A549 treated with AZD2906 at 1 μM for 4 hours (cell line): ENCODE measurements around the gene KIF3A. TPM values are rescaled to one million over a fixed set of nuclear protein-coding genes. Genes with fewer than 3 reads are reported as not detected.

Source experiments
- total RNA-seq: library from RNA; stranded (reverse); fragments of 200-300 nt; extraction: Qiagen RNA extraction; gene quantifications from 5 replicates; pipeline ENCODE4 v1.2.3, GENCODE V29; 2022

KIF3A gene
- 5.9 to 10.5 TPM (median 8.2 TPM) in 5 replicates for total RNA-seq

DNA sequence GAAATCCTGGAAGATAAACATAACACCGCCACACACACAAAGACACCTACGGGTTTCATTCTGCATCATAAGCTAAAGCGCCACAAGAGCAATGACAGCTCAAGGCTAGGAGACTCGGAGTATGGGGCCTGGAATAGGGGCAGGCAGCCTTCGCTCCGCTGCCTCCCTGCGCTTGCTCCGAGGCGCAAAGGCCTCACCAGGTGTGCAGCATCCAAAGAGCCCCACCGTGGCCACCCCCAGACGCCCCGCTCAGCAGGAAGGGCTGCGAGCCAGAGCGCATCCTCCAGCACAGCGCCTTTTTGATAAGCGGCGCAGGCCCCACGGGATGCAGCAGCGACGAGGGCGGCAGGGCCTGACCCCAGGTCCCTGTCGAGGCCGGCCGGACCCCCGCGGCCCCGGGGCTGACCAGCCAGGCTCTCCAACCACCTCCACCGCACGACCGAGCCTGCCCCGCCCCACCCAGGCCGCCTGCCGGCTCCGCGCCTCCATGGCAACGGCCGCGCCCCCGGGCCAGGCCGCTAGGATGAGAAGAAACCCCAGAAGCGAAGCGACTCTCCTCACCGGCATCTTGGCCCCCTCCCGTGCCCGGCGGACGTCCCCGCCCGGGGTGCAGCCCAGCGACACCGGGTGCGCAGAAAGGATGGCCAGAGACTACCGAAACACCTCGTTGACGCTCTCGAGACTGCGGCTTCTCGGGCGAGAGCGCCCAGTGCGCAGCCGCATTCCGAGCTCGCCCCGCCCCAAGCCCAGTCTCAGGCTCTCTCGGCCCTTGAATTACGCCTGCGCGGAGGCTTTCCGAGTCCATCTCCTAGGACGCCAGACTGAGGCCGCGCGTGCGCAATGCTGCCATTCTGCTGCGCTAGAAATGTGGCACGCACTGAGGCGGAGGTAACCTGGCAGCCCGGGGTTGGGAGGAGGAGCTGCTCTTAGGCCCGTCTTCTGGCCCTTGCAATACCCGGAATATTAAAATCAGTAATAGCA is at the start of gene KIF3A:
Gene KIF3A, minus strand, starts transcription at position 694 of the 981 bp plus-strand sequence. Its CDS starts 127 bp downstream, at position 567.

DNA sequence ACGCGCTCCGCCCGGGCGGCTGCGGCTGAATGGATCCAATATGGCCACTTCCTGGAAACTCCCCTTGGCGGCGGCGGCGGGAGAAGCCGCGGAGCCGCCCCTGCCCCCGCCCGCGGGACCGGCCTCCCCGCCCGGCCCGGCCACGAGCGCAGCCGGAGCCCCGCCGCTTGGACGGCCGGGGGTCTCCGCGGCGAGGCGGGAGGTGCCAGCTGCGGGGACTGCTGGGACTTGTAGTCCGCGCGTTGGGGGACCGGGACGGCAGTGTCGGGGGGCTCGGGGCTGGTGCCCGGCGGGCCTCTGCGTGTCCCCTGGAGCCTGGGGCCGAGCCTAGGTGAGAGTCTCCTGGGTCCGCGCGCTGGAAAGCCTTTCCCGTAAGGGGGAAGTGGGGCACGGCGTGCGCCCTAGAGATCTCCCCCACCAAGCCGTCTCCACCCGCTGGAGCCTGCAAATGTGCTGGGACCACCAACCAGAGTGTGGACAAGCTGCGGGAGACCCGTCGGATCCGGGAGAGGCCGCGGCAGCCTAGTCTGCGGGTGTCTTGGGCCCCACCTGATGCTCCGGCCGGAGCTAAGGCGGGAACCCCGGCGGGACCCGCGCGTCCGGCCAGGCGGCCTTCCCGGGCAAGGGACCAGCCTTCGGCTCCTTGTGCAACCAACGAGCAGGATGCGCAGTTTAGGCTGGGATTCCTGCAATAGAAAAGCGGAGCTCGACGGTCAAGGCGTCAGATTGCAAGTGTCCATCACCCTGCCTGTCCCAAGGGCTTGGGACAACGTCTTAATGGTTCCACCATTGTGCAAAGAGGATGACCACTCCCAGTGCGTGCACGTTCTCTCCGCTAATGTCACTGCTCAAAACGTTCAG is 40.1 kb upstream of the KIF3A start, which contains the start of gene SEPTIN8:
Gene SEPTIN8, minus strand, starts transcription at position 31 of the 861 bp plus-strand sequence. CDS start 102 bp downstream, outside the sequence.

DNA sequence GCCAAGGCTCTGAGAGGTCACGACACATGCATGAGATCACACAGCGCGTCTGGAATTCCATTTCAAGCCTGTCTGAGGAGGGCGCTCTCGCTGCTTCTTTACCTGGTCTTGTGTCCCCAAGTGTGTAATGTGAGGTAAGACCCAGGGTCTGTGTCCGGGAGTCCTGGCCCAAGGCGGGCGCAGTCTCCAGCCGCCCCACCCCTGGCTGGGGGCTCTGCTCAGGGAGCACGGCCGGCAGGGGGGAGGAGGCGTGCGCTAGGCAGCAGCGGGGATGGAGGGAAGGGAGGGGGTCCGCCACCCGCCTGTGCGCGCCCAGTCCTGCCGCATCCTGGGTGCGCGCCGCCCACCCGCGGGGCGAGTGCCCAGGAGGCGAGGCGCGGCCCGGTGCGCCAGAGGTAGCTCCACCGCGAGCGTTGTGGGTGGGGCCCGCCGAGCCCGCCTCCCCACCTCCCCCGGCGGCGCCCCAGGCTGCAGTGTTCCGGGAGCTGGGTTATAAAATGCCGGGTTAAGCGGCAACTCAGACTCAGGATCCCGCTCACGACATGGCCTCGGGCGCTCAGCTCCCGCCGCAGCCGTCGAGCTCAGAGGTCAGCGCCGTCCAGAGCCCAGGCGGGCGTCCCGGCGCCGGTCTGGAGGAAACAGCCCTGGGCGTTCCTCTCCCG is 9.7 kb upstream of the KIF3A start, which contains the start of gene CCNI2:
Gene CCNI2, plus strand, starts transcription at position 473 of the 662 bp plus-strand sequence. Its CDS starts 70 bp downstream, at position 543.

DNA sequence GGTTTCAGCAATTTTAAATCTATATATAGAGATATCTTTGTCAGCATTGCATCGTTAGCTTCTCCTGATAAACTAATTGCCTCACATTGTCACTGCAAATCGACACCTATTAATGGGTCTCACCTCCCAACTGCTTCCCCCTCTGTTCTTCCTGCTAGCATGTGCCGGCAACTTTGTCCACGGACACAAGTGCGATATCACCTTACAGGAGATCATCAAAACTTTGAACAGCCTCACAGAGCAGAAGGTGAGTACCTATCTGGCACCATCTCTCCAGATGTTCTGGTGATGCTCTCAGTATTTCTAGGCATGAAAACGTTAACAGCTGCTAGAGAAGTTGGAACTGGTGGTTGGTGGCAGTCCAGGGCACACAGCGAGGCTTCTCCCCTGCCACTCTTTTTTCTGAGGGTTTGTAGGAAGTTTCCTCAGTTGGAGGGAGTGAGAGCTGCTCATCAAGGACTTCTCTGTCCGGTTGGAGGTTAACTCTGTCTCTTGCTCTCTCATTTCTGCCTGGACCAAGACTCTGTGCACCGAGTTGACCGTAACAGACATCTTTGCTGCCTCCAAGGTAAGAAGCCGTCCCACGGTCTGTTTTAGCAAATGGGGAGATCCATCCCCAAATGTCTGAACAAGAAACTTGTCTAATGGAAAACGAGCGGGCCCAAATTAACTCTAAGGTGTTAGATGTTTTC is 63.3 kb downstream of the KIF3A start, which contains the start of gene IL4:
Gene IL4, plus strand, starts transcription at position 51 of the 692 bp plus-strand sequence. Its CDS starts 62 bp downstream, at position 113.

DNA sequence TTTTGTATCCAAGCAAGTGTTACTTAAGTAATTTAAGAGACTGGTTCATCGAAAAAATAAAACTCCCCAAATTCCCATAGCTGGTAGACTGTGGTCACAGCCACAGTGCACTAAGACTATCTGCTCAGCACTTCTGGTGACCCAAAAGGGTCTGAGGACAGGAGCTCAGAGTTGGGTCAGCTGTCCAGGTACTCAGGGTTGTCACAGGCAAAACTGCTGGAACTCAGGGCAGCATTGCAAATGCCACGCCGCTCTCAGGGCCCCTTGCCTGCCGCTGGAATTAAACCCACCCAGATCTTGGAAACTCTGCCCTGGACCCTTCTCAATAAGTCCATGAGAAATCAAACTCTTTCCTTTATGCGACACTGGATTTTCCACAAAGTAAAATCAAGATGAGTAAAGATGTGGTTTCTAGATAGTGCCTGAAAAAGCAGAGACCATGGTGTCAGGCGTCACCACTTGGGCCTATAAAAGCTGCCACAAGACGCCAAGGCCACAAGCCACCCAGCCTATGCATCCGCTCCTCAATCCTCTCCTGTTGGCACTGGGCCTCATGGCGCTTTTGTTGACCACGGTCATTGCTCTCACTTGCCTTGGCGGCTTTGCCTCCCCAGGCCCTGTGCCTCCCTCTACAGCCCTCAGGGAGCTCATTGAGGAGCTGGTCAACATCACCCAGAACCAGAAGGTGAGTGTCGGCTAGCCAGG is 79.5 kb downstream of the KIF3A start, which contains the start of gene IL13:
Gene IL13, plus strand, starts transcription at position 498 of the 705 bp plus-strand sequence. Its CDS starts 14 bp downstream, at position 512.

Other genes with a start within 250 kb of the KIF3A start
- gene IRF1, start 246.8 kb downstream of the KIF3A start, total RNA-seq = 28.0 to 34.3 TPM (median 31.2 TPM) in 5 replicates
- gene IL5, start 194.0 kb downstream of the KIF3A start, total RNA-seq = not detected in 5 replicates
- gene RAD50, start 180.6 kb downstream of the KIF3A start, total RNA-seq = 24.1 to 32.0 TPM (median 27.7 TPM) in 5 replicates
- 0.08 to 0.10 TPM in 2 of 5 replicates, not detected in the others for gene IL13, start 79.4 kb downstream of the KIF3A start, total RNA-seq
- gene IL4, start 63.6 kb downstream of the KIF3A start, total RNA-seq = not detected in 5 replicates
- 0.07 to 0.26 TPM (median 0.10 TPM) in 4 of 5 replicates, not detected in the other for gene CCNI2, start 9.9 kb upstream of the KIF3A start, total RNA-seq
- 17.8 to 21.9 TPM (median 19.3 TPM) in 5 replicates for gene SEPTIN8, start 39.7 kb upstream of the KIF3A start, total RNA-seq
- 0.08 to 0.16 TPM (median 0.10 TPM) in 5 replicates for gene SOWAHA, start 75.8 kb upstream of the KIF3A start, total RNA-seq
- gene SHROOM1, start 93.1 kb upstream of the KIF3A start, total RNA-seq = 7.2 to 10.4 TPM (median 10.0 TPM) in 5 replicates
- 0.19 to 0.31 TPM (median 0.25 TPM) in 5 replicates for gene GDF9, start 128.9 kb upstream of the KIF3A start, total RNA-seq
- gene UQCRQ, start 129.1 kb upstream of the KIF3A start, total RNA-seq = 340 to 546 TPM (median 496 TPM) in 5 replicates
- 0.43 to 1.2 TPM (median 0.65 TPM) in 5 replicates for gene LEAP2, start 136.1 kb upstream of the KIF3A start, total RNA-seq
- gene AFF4, start 226.1 kb upstream of the KIF3A start, total RNA-seq = 18.9 to 27.3 TPM (median 24.8 TPM) in 5 replicates